HEK293 (cell line): Measurements from ENCODE around the gene ZNHIT1.

Experiments used
- CTCF ChIA-PET: fragments of 350-600 bp; formaldehyde crosslinking; extraction: SDS; loops from one replicate; lab custom pipeline; 2021; ENCODE audit warnings: antibody characterized with exemption; lab: Yijun Ruan, JAX
- POLR2A ChIA-PET: fragments of 300-600 bp; formaldehyde crosslinking; extraction: SDS; loops from one replicate; lab custom pipeline; 2020; ENCODE audit warnings: antibody characterized with exemption, inconsistent platforms; lab: Yijun Ruan, JAX
- H3K27ac ChIP-seq: fragments of 200-500 bp; sonication (Bioruptor generic); 2 replicates; pipeline ENCODE4 v1.5.1; 2014; ENCODE audit warnings: low read depth, low read length, control low read depth, inconsistent platforms; ENCODE audit errors: extremely low read depth
- H3K36me3 ChIP-seq, 2 experiments: fragments of 200-500 bp in 1 of 2; sonication (Bioruptor generic) in 1 of 2; 1 replicate in 1 of 2; 2 replicates in 1 of 2; pipeline ENCODE4 v1.5.1; 2014 to 2017; ENCODE audit warnings: inconsistent platforms in 2 of 2, low read length in 2 of 2; ENCODE audit not compliant: control insufficient read depth in 2 of 2, insufficient read depth in 1 of 2
- H3K4me1 ChIP-seq: fragments of 200-500 bp; sonication (Bioruptor generic); 2 replicates; pipeline ENCODE4 v1.5.1; 2014; ENCODE audit warnings: mild to moderate bottlenecking, low read length, inconsistent platforms; ENCODE audit not compliant: control insufficient read depth, insufficient read depth
- H3K4me3 ChIP-seq: 2 replicates; pipeline ENCODE4 v1.5.1; 2011; ENCODE audit warnings: low read depth, mild to moderate bottlenecking, control low read depth, low read length, moderate library complexity
- H3K9me3 ChIP-seq: fragments of 200-500 bp; sonication (Bioruptor generic); 2 replicates; pipeline ENCODE4 v1.5.1; 2014; ENCODE audit warnings: low read depth, low read length, inconsistent platforms; ENCODE audit not compliant: control insufficient read depth, insufficient read depth
- KLF10 ChIP-seq: fragments of 450-650 bp; IDR thresholded peaks from 2 replicates; pipeline ENCODE4 v1.5.1; 2018; ENCODE audit warnings: missing biosample characterization, mild to moderate bottlenecking, missing genetic modification characterization
- SP7 ChIP-seq: fragments of 450-650 bp; formaldehyde crosslinking; IDR thresholded peaks from 2 replicates; pipeline ENCODE4 v1.5.1; 2016; ENCODE audit warnings: missing biosample characterization, missing genetic modification characterization
- ZFP37 ChIP-seq: fragments of 450-650 bp; formaldehyde crosslinking; IDR thresholded peaks from 2 replicates; pipeline ENCODE4 v1.5.1; 2016; ENCODE audit warnings: missing biosample characterization, missing genetic modification characterization
- ZNF138 ChIP-seq: fragments of 450-650 bp; formaldehyde crosslinking; IDR thresholded peaks from 2 replicates; pipeline ENCODE4 v1.5.1; 2016; ENCODE audit warnings: missing biosample characterization, missing genetic modification characterization, borderline replicate concordance
- ZNF157 ChIP-seq: fragments of 450-650 bp; formaldehyde crosslinking; IDR thresholded peaks from 2 replicates; pipeline ENCODE4 v1.5.1; 2016; ENCODE audit warnings: missing biosample characterization, missing genetic modification characterization
- ZNF19 ChIP-seq: fragments of 450-650 bp; formaldehyde crosslinking; IDR thresholded peaks from 2 replicates; pipeline ENCODE4; 2016; ENCODE audit warnings: missing biosample characterization, missing genetic modification characterization, low read depth
- ZNF2 ChIP-seq: fragments of 450-650 bp; formaldehyde crosslinking; IDR thresholded peaks from 2 replicates; pipeline ENCODE4 v1.5.1; 2016; ENCODE audit warnings: missing biosample characterization, missing genetic modification characterization
- ZNF221 ChIP-seq: fragments of 450-650 bp; formaldehyde crosslinking; IDR thresholded peaks from 2 replicates; pipeline ENCODE4 v1.5.1; 2017; ENCODE audit warnings: missing biosample characterization, missing genetic modification characterization, borderline replicate concordance
- ZNF350 ChIP-seq: fragments of 450-650 bp; formaldehyde crosslinking; IDR thresholded peaks from 2 replicates; pipeline ENCODE4 v1.5.0; 2017; ENCODE audit warnings: missing biosample characterization, mild to moderate bottlenecking, missing genetic modification characterization
- ZNF560 ChIP-seq: fragments of 450-650 bp; formaldehyde crosslinking; IDR thresholded peaks from 2 replicates; pipeline ENCODE4 v1.5.1; 2017; ENCODE audit warnings: missing biosample characterization, missing genetic modification characterization, borderline replicate concordance
- ZNF600 ChIP-seq: fragments of 450-650 bp; formaldehyde crosslinking; IDR thresholded peaks from 2 replicates; pipeline ENCODE4 v1.5.1; 2016; ENCODE audit warnings: missing biosample characterization, missing genetic modification characterization
- ZNF621 ChIP-seq: fragments of 450-650 bp; formaldehyde crosslinking; IDR thresholded peaks from 2 replicates; pipeline ENCODE4 v1.5.1; 2017; ENCODE audit warnings: missing biosample characterization, missing genetic modification characterization
- ZSCAN30 ChIP-seq: fragments of 450-650 bp; IDR thresholded peaks from 2 replicates; pipeline ENCODE4 v1.5.1; 2018; ENCODE audit warnings: missing biosample characterization, mild to moderate bottlenecking, missing genetic modification characterization, moderate library complexity
- TF ChIP-seq, protein P1 (sequence below): fragments of 450-650 bp; formaldehyde crosslinking; IDR thresholded peaks from 2 replicates; pipeline ENCODE4 v1.5.1; 2017; ENCODE audit warnings: missing biosample characterization, missing genetic modification characterization
- TF ChIP-seq, protein P2 (sequence below): fragments of 450-650 bp; formaldehyde crosslinking; IDR thresholded peaks from 2 replicates; pipeline ENCODE4 v1.5.1; 2016; ENCODE audit warnings: missing biosample characterization, missing genetic modification characterization
- TF ChIP-seq, protein P3 (sequence below): fragments of 450-650 bp; formaldehyde crosslinking; conservative IDR thresholded peaks from 2 replicates; pipeline ENCODE4 v1.5.1; 2016; ENCODE audit warnings: low read depth, missing biosample characterization, missing genetic modification characterization
- TF ChIP-seq, protein P4 (sequence below): fragments of 450-650 bp; formaldehyde crosslinking; IDR thresholded peaks from 2 replicates; pipeline ENCODE4 v1.5.1; 2017; ENCODE audit warnings: missing biosample characterization, missing genetic modification characterization
- TF ChIP-seq, protein P5 (sequence below): fragments of 450-650 bp; formaldehyde crosslinking; IDR thresholded peaks from 2 replicates; pipeline ENCODE4 v1.5.1; 2016; ENCODE audit warnings: missing biosample characterization, missing genetic modification characterization
- TF ChIP-seq, protein P6 (sequence below): fragments of 450-650 bp; formaldehyde crosslinking; IDR thresholded peaks from 2 replicates; pipeline ENCODE4 v1.5.1; 2016; ENCODE audit warnings: missing biosample characterization, missing genetic modification characterization
- TF ChIP-seq, protein P7 (sequence below): fragments of 450-650 bp; formaldehyde crosslinking; IDR thresholded peaks from 2 replicates; pipeline ENCODE4 v1.5.1; 2016; ENCODE audit warnings: missing biosample characterization, missing genetic modification characterization
- TF ChIP-seq, protein P8 (sequence below): fragments of 450-650 bp; formaldehyde crosslinking; IDR thresholded peaks from 2 replicates; pipeline ENCODE4 v1.5.1; 2016; ENCODE audit warnings: missing biosample characterization, missing genetic modification characterization

Gene ZNHIT1

DNA sequence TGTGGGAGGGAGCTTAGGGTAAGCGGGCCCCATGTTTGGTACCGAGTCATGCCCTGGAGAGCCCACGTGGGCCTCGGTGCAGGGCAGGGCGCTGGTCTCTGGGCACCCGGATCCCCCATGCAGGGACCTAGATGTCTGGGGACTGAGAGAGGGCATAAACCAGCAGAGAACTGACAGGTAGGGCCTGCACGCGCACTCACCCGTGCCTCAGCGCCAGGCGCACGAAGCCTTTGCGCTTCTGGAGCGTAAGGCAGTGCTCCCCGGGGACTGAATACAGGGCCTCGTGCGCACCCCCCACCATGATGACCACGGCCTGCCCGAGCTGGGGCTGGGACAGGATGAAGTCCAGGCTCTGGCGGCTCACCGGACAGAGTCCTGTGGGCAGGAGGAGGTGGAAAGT, 20.0 kb upstream of the ZNHIT1 start:
- POLR2A ChIA-PET = no interaction called here
- Histone ChIP-seq H3K9me3 (no peaks in the 10 kb centered on the region), H3K27ac (no peak overlapping the region), H3K4me3 (no peak overlapping the region), H3K4me1 (no peaks in the 10 kb centered on the region)
- TF ChIP-seq KLF10 (no peak), ZNF621 (tag by site-specific recombination) (no peak), ZNF221 (tag by site-specific recombination) (no peak), ZNF157 (tag by site-specific recombination) (no peak), SP7 (no peak), ZNF560 (tag by site-specific recombination) (no peak), ZSCAN30 (tag by site-specific recombination) (no peak)
- TF ChIP-seq, protein P1, sequence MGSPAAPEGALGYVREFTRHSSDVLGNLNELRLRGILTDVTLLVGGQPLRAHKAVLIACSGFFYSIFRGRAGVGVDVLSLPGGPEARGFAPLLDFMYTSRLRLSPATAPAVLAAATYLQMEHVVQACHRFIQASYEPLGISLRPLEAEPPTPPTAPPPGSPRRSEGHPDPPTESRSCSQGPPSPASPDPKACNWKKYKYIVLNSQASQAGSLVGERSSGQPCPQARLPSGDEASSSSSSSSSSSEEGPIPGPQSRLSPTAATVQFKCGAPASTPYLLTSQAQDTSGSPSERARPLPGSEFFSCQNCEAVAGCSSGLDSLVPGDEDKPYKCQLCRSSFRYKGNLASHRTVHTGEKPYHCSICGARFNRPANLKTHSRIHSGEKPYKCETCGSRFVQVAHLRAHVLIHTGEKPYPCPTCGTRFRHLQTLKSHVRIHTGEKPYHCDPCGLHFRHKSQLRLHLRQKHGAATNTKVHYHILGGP = no peak
- TF ChIP-seq, protein P2, sequence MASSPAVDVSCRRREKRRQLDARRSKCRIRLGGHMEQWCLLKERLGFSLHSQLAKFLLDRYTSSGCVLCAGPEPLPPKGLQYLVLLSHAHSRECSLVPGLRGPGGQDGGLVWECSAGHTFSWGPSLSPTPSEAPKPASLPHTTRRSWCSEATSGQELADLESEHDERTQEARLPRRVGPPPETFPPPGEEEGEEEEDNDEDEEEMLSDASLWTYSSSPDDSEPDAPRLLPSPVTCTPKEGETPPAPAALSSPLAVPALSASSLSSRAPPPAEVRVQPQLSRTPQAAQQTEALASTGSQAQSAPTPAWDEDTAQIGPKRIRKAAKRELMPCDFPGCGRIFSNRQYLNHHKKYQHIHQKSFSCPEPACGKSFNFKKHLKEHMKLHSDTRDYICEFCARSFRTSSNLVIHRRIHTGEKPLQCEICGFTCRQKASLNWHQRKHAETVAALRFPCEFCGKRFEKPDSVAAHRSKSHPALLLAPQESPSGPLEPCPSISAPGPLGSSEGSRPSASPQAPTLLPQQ (tag by site-specific recombination) = no peak
- TF ChIP-seq, protein P3, sequence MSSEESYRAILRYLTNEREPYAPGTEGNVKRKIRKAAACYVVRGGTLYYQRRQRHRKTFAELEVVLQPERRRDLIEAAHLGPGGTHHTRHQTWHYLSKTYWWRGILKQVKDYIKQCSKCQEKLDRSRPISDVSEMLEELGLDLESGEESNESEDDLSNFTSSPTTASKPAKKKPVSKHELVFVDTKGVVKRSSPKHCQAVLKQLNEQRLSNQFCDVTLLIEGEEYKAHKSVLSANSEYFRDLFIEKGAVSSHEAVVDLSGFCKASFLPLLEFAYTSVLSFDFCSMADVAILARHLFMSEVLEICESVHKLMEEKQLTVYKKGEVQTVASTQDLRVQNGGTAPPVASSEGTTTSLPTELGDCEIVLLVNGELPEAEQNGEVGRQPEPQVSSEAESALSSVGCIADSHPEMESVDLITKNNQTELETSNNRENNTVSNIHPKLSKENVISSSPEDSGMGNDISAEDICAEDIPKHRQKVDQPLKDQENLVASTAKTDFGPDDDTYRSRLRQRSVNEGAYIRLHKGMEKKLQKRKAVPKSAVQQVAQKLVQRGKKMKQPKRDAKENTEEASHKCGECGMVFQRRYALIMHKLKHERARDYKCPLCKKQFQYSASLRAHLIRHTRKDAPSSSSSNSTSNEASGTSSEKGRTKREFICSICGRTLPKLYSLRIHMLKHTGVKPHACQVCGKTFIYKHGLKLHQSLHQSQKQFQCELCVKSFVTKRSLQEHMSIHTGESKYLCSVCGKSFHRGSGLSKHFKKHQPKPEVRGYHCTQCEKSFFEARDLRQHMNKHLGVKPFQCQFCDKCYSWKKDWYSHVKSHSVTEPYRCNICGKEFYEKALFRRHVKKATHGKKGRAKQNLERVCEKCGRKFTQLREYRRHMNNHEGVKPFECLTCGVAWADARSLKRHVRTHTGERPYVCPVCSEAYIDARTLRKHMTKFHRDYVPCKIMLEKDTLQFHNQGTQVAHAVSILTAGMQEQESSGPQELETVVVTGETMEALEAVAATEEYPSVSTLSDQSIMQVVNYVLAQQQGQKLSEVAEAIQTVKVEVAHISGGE (tag by site-specific recombination) = no peak
- TF ChIP-seq, all 188 proteins: peak for 0
- CTCF ChIA-PET = interaction anchor here (0.7 kb wide), 1 partner anchor 441 kb away, joined by 3 read pairs; no protein-coding TSS in a partner anchor
- H3K36me3 ChIP-seq = no peaks in the 10 kb centered on the region

DNA sequence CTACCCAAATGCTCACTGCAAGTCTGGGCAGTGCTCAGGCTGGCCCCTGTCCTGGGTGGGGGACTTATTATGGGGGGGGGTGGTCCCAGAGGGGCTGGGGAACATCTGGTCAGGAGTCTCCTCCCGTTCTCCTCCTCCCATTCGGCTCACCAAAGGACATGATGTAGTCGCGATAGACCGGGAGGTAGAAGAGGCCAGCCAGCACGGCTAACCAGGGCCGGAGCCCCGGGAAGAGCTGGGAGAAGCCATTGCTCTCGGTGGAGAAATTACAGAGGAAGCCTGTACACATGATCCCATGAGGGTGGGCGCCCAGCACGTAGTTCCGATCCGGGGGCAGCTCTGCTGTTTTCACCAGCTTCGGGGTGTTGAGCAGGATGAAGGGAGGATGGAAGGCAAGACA, 19.5 kb upstream of the ZNHIT1 start:
- Histone ChIP-seq H3K9me3 (no peaks in the 10 kb centered on the region), H3K27ac (no peak overlapping the region), H3K36me3 (no peaks in the 10 kb centered on the region), H3K4me1 (no peaks in the 10 kb centered on the region), H3K4me3 (no peak overlapping the region)
- ChIA-PET CTCF (interaction anchor here (0.7 kb wide), 1 partner anchor 441 kb away, joined by 3 read pairs; no protein-coding TSS in a partner anchor), POLR2A (no interaction called here)
- TF ChIP-seq, protein P4, sequence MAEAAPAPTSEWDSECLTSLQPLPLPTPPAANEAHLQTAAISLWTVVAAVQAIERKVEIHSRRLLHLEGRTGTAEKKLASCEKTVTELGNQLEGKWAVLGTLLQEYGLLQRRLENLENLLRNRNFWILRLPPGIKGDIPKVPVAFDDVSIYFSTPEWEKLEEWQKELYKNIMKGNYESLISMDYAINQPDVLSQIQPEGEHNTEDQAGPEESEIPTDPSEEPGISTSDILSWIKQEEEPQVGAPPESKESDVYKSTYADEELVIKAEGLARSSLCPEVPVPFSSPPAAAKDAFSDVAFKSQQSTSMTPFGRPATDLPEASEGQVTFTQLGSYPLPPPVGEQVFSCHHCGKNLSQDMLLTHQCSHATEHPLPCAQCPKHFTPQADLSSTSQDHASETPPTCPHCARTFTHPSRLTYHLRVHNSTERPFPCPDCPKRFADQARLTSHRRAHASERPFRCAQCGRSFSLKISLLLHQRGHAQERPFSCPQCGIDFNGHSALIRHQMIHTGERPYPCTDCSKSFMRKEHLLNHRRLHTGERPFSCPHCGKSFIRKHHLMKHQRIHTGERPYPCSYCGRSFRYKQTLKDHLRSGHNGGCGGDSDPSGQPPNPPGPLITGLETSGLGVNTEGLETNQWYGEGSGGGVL (tag by site-specific recombination) = no peak
- TF ChIP-seq ZNF138 (tag by site-specific recombination) (no peak), ZNF350 (no peak), ZFP37 (no peak), ZNF600 (tag by site-specific recombination) (no peak), ZNF2 (tag by site-specific recombination) (no peak), ZNF19 (tag by site-specific recombination) (no peak)
- TF ChIP-seq, protein P5, sequence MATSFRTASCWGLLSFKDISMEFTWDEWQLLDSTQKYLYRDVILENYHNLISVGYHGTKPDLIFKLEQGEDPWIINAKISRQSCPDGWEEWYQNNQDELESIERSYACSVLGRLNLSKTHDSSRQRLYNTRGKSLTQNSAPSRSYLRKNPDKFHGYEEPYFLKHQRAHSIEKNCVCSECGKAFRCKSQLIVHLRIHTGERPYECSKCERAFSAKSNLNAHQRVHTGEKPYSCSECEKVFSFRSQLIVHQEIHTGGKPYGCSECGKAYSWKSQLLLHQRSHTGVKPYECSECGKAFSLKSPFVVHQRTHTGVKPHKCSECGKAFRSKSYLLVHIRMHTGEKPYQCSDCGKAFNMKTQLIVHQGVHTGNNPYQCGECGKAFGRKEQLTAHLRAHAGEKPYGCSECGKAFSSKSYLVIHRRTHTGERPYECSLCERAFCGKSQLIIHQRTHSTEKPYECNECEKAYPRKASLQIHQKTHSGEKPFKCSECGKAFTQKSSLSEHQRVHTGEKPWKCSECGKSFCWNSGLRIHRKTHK = no peak
- TF ChIP-seq, protein P6, sequence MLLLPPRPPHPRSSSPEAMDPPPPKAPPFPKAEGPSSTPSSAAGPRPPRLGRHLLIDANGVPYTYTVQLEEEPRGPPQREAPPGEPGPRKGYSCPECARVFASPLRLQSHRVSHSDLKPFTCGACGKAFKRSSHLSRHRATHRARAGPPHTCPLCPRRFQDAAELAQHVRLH (tag by site-specific recombination) = no peak
- TF ChIP-seq, protein P1 = no peak
- TF ChIP-seq, protein P7, sequence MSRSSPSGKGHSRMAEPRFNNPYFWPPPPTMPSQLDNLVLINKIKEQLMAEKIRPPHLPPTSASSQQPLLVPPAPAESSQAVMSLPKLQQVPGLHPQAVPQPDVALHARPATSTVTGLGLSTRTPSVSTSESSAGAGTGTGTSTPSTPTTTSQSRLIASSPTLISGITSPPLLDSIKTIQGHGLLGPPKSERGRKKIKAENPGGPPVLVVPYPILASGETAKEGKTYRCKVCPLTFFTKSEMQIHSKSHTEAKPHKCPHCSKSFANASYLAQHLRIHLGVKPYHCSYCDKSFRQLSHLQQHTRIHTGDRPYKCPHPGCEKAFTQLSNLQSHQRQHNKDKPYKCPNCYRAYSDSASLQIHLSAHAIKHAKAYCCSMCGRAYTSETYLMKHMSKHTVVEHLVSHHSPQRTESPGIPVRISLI (tag by site-specific recombination) = no peak
- TF ChIP-seq, protein P8, sequence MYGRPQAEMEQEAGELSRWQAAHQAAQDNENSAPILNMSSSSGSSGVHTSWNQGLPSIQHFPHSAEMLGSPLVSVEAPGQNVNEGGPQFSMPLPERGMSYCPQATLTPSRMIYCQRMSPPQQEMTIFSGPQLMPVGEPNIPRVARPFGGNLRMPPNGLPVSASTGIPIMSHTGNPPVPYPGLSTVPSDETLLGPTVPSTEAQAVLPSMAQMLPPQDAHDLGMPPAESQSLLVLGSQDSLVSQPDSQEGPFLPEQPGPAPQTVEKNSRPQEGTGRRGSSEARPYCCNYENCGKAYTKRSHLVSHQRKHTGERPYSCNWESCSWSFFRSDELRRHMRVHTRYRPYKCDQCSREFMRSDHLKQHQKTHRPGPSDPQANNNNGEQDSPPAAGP (tag by site-specific recombination) = no peak
